Uterus (tissue), 4 donors: ENCODE results near the gene IVL. TPM values are rescaled to one million over a fixed set of nuclear protein-coding genes. Genes with fewer than 3 reads are reported as not detected.

Experiments
- DNase-seq, 2 donors: peaks; one replicate each; pipeline ENCODE4 v3.0.0-alpha.2; 2019 to 2020
- H3K27ac ChIP-seq, 2 donors: fragments of 200-600 bp; sonication (generic); 1 replicate in 1 of 2; 2 replicates in 1 of 2; pipeline ENCODE4 v1.5.1; 2016 to 2018
- H3K27me3 ChIP-seq, 2 donors: fragments of 200-600 bp; sonication (generic); one replicate each; pipeline ENCODE4 v1.5.1; 2018 to 2019; ENCODE audit warnings: control low read depth in 1 of 2
- H3K36me3 ChIP-seq, 2 donors: fragments of 200-600 bp; sonication (generic); one replicate each; pipeline ENCODE4 v1.5.1; 2019; ENCODE audit warnings: control low read depth in 1 of 2
- H3K4me1 ChIP-seq, 2 donors: fragments of 200-600 bp; sonication (generic); one replicate each; pipeline ENCODE4 v1.5.1; 2018 to 2019; ENCODE audit warnings: control low read depth in 1 of 2
- H3K4me3 ChIP-seq, 2 donors: fragments of 200-600 bp; sonication (generic); 1 replicate in 1 of 2; 2 replicates in 1 of 2; pipeline ENCODE4 v1.5.1; 2018 to 2019; ENCODE audit warnings: mild to moderate bottlenecking in 1 of 2
- H3K9me3 ChIP-seq, 2 donors: fragments of 200-600 bp; sonication (generic); one replicate each; pipeline ENCODE4 v1.5.1; 2019; ENCODE audit warnings: control low read depth in 1 of 2
- CTCF ChIP-seq, 4 experiments: fragments of 200-600 bp in 2 of 4; fragments of 450-650 bp in 2 of 4; sonication (generic) in 2 of 4; IDR thresholded peaks; one replicate each; pipeline ENCODE4 v1.5.1; 2016 to 2019; ENCODE audit warnings: antibody characterized with exemption in 4 of 4, mild to moderate bottlenecking in 2 of 4, moderate library complexity in 1 of 4
- POLR2A ChIP-seq, 2 donors: fragments of 450-650 bp; IDR thresholded peaks; one replicate each; pipeline ENCODE4 v1.6.1; 2016; ENCODE audit warnings: antibody characterized with exemption in 2 of 2, mild to moderate bottlenecking in 1 of 2, moderate library complexity in 1 of 2
- intact Hi-C: fragments of 100-400 bp; cut with DNase I; formaldehyde crosslinking; loops from one replicate; pipeline ENCODE4 v1.15.1; 2023; ENCODE audit warnings: low total_unique reads
- total RNA-seq, 4 donors: library from RNA; depleted of rRNA in 3 of 4; stranded (reverse); fragments of >200 nt in 3 of 4; gene quantifications; one replicate each; pipeline versions ENCODE4 v1.1.0 to v1.2.4, GENCODE V29; 2014 to 2023
- donor health status: DM: yes; HTN: yes; CAD: no.

Gene IVL
- total RNA-seq, 4 donors from 2014 or later = not detected

DNA sequence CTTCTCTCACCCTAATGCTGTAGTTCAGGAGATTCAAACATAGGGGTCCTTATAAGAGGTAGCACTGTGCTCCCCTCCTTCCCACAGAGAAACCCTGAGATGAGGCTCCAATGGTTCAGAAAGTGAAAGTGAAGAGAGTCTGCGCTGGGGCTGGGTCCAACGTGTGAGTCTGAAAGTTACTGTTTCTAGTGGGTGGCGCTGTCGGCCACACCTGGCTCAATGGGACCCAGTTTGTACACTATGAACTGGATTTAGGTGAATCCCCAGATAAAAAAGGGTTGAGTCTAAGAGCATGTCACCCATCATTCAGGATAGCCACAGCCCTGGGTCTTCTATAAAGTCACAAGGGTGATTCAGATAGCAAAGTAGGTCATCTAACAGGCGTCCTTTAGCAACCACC lies 27.4 kb upstream of the IVL start:
- Histone ChIP-seq H3K4me1 (no peaks in the 10 kb centered on the region), H3K4me3 (no peak overlapping the region), H3K9me3 (no peaks in the 10 kb centered on the region), H3K27me3 (no peaks in the 10 kb centered on the region), H3K27ac (no peak overlapping the region), H3K36me3 (no peaks in the 10 kb centered on the region)
- intact Hi-C loops = no loop called here
- no peak for DNase-seq
- TF ChIP-seq CTCF (IDR thresholded peaks at IDR 0.05) (no peak), POLR2A (IDR thresholded peaks at IDR 0.05) (no peak)

DNA sequence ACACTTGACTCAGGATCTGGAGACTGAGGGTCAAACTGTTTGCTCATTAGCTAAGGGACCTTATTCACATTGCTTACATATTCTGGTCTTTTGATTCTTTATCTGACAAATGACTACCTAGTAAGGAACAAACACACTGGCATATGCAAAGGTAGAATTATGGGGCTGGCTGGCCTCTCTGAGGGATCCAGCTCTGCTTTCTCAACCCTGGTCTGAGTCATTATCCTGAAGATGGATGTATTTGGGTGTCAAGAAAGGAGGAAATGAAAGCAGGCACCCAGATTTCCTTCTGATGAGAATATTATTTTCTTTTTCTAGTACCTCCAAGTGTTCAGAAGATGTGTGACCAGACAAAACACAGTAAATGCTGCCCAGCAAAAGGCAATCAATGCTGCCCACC lies 24.3 kb upstream of the IVL start:
- TF ChIP-seq CTCF (IDR thresholded peaks at IDR 0.05) (no peak), POLR2A (IDR thresholded peaks at IDR 0.05) (no peak)
- Histone ChIP-seq H3K27ac (no peak overlapping the region), H3K4me3 (no peak overlapping the region), H3K36me3 (no peaks in the 10 kb centered on the region), H3K4me1 (no peaks in the 10 kb centered on the region), H3K27me3 (no peaks in the 10 kb centered on the region), H3K9me3 (no peaks in the 10 kb centered on the region)
- intact Hi-C loops = no loop called here
- DNase-seq = no peak

- TF ChIP-seq POLR2A (IDR thresholded peaks at IDR 0.05) = no peak
Measured at GRCh38 chr1:152884506-152884905, 23.8 kb upstream of the IVL start.

GRCh38 chr1:152884966-152885624 lies 23.3 kb upstream of the IVL start:
- H3K4me3 ChIP-seq = no peak overlapping the region
- no peak for DNase-seq
- H3K4me1 ChIP-seq = no peaks in the 10 kb centered on the region
- TF ChIP-seq POLR2A (IDR thresholded peaks at IDR 0.05) (no peak), CTCF (IDR thresholded peaks at IDR 0.05) (no peak)
- H3K9me3 ChIP-seq = no peaks in the 10 kb centered on the region
- no peaks in the 10 kb centered on the region for H3K27me3 ChIP-seq
- no peak overlapping the region for H3K27ac ChIP-seq
- intact Hi-C loops = no loop called here
- H3K36me3 ChIP-seq = no peaks in the 10 kb centered on the region

More at GRCh38 chr1:152884506-152884905, 23.8 kb upstream of the IVL start:
- no peaks in the 10 kb centered on the region for H3K27me3 ChIP-seq
- intact Hi-C loops = no loop called here
- no peak for DNase-seq
- no peaks in the 10 kb centered on the region for H3K36me3 ChIP-seq
- H3K4me1 ChIP-seq = no peaks in the 10 kb centered on the region
- no peak overlapping the region for H3K4me3 ChIP-seq
- no peaks in the 10 kb centered on the region for H3K9me3 ChIP-seq
- H3K27ac ChIP-seq = no peak overlapping the region

- intact Hi-C loops = no loop called here
- Histone ChIP-seq H3K27me3 (no peaks in the 10 kb centered on the region), H3K9me3 (no peaks in the 10 kb centered on the region), H3K4me3 (no peak overlapping the region), H3K27ac (no peak overlapping the region), H3K4me1 (no peaks in the 10 kb centered on the region), H3K36me3 (no peaks in the 10 kb centered on the region)
- no peak for DNase-seq
- TF ChIP-seq CTCF (IDR thresholded peaks at IDR 0.05) = no peak
- TF ChIP-seq POLR2A (IDR thresholded peaks at IDR 0.05) = no peak
Measured at GRCh38 chr1:152886085-152886484, 22.3 kb upstream of the IVL start.
